Kidney (tissue), 14 donors: ENCODE results near the gene WDR7. TPM values are rescaled to one million over a fixed set of nuclear protein-coding genes. Genes with fewer than 3 reads are reported as not detected.

Experiments
- DNase-seq, 5 donors: peaks; one replicate each; pipeline ENCODE4 v3.0.0-alpha.2; 2013 to 2020
- FAIRE-seq: peaks from 2 replicates; lab custom pipeline; 2012; peaks lifted over from hg19 to GRCh38; lab: Jason Lieb, UNC
- H3K27ac ChIP-seq, 2 donors: one replicate each; pipeline ENCODE4 v1.7.0; 2013; ENCODE audit warnings: low read depth in 2 of 2, low read length in 2 of 2, inconsistent platforms in 1 of 2
- H3K27me3 ChIP-seq: one replicate; pipeline ENCODE4 v1.7.1; 2013; ENCODE audit warnings: low read length, inconsistent platforms; ENCODE audit not compliant: control insufficient read depth, insufficient read depth
- H3K36me3 ChIP-seq, 3 donors: one replicate each; pipeline versions ENCODE4 v1.7.0 to v1.7.1; 2013; ENCODE audit warnings: low read length in 3 of 3, control low read depth in 1 of 3, inconsistent platforms in 1 of 3; ENCODE audit not compliant: insufficient read depth in 3 of 3, control insufficient read depth in 2 of 3
- H3K4me1 ChIP-seq, 3 donors: one replicate each; pipeline versions ENCODE4 v1.7.0 to v1.7.1; 2013; ENCODE audit warnings: low read length in 3 of 3, inconsistent platforms in 1 of 3, low read depth in 1 of 3; ENCODE audit not compliant: control insufficient read depth in 2 of 3, insufficient read depth in 2 of 3
- H3K4me3 ChIP-seq, 3 donors: one replicate each; pipeline versions ENCODE4 v1.7.0 to v1.8.1; 2013; ENCODE audit warnings: low read length in 3 of 3, control low read depth in 1 of 3, inconsistent platforms in 1 of 3
- H3K9ac ChIP-seq, 3 donors: one replicate each; pipeline versions ENCODE4 v1.7.0 to v1.7.1; 2013; ENCODE audit warnings: low read length in 3 of 3, control low read depth in 1 of 3, inconsistent platforms in 1 of 3
- H3K9me3 ChIP-seq, 3 donors: one replicate each; pipeline versions ENCODE4 v1.7.0 to v1.7.1; 2013; ENCODE audit warnings: low read length in 3 of 3, control low read depth in 1 of 3, inconsistent platforms in 1 of 3; ENCODE audit not compliant: control insufficient read depth in 2 of 3, insufficient read depth in 1 of 3
- intact Hi-C: fragments of 100-400 bp; cut with DNase I; formaldehyde crosslinking; loops from one replicate; pipeline ENCODE4 v1.11.1; 2022
- polyA plus RNA-seq: library from polyadenylated mRNA; stranded (reverse); fragments of 350-450 nt; fragmentation: Illumina TruSeq; extraction: RNeasy Lipid Tissue Mini Kit (QIAGEN cat#74804); gene quantifications from one replicate; pipeline ENCODE4 v1.2.3, GENCODE V29; 2014; ENCODE audit warnings: low read depth, low replicate concordance; ENCODE audit not compliant: insufficient read depth
- total RNA-seq: library from RNA; stranded (reverse); fragmentation: NEBNext Ultra II Directional; extraction: Animal tissue kit (Norgen Biotek cat#: 25700); gene quantifications from one replicate; pipeline ENCODE4 v1.2.1, GENCODE V29; 2021
- TF ChIP-seq, protein P1 (sequence below): IDR thresholded peaks from 3 replicates; pipeline ENCODE4 v1.5.1; 2012; ENCODE audit warnings: mild to moderate bottlenecking, moderate library complexity, borderline replicate concordance; ENCODE audit not compliant: insufficient read depth; ENCODE audit errors: extremely low read depth
- donor health status: control.
- donor health status: control.
- donor health status: control.
- donor health status: control.
- donor health status: control.
- donor health status: DM: yes; HTN: yes; CAD: no.
- donor health status: Normal renal cell carcinoma (clear cell type).

Gene WDR7
- total and polyA plus RNA-seq, 2 donors from 2014 or later, result 7.3 to 34.4 TPM

DNA sequence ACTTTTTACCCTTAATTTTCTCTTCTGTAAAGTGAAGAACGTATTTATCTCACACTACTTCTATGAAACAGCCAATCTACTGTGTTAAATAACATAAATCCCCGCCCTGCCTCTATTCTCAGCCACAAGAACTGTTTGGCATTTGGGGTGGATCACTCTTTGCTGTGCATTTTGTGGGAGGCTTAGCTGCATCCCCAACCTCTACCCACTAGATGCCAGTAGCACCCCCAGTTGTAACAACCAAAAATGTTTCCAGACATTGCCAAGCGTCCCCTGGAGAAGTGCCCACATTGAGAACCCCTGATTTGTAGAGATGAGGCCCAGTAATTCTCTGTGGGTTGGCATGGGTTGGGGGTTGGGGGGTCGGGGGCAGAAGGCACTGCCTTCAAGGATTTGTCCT lies 401.0 kb downstream of the WDR7 start:
- Histone ChIP-seq H3K36me3 (no peaks in the 10 kb centered on the region), H3K27ac (no peak overlapping the region), H3K9ac (no peak overlapping the region), H3K4me1 (no peaks in the 10 kb centered on the region), H3K27me3 (no peaks in the 10 kb centered on the region), H3K9me3 (no peaks in the 10 kb centered on the region), H3K4me3 (no peak overlapping the region)
- no peak for FAIRE-seq
- no peak for DNase-seq
- intact Hi-C loops, result no loop called here
- TF ChIP-seq, protein P1, sequence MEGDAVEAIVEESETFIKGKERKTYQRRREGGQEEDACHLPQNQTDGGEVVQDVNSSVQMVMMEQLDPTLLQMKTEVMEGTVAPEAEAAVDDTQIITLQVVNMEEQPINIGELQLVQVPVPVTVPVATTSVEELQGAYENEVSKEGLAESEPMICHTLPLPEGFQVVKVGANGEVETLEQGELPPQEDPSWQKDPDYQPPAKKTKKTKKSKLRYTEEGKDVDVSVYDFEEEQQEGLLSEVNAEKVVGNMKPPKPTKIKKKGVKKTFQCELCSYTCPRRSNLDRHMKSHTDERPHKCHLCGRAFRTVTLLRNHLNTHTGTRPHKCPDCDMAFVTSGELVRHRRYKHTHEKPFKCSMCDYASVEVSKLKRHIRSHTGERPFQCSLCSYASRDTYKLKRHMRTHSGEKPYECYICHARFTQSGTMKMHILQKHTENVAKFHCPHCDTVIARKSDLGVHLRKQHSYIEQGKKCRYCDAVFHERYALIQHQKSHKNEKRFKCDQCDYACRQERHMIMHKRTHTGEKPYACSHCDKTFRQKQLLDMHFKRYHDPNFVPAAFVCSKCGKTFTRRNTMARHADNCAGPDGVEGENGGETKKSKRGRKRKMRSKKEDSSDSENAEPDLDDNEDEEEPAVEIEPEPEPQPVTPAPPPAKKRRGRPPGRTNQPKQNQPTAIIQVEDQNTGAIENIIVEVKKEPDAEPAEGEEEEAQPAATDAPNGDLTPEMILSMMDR, result no peak

DNA sequence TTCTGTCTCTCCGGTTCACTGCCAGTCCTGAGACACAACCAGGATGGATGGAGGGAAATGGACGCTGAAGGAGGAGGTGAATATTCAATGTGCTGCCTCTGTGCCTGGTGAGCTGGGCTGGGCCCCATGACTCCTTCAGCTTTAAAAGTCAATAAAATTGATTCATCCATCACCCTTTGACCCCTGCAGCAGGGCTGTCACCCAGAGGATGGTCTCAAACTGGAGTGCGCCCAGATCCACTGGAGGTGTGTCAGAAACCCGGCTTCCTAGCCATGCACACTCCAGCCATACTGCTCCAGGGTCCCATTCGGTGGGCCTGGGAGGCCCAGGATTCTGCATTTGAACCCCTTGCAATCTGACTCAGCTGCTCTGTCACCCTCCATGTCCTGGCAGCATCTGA lies 401.6 kb downstream of the WDR7 start:
- Histone ChIP-seq H3K36me3 (no peaks in the 10 kb centered on the region), H3K4me3 (no peak overlapping the region), H3K27me3 (no peaks in the 10 kb centered on the region), H3K27ac (no peak overlapping the region), H3K9me3 (no peaks in the 10 kb centered on the region), H3K4me1 (no peaks in the 10 kb centered on the region), H3K9ac (no peak overlapping the region)
- TF ChIP-seq, protein P1, result no peak
- intact Hi-C loops, result no loop called here
- FAIRE-seq, result no peak
- DNase-seq, result no peak

DNA sequence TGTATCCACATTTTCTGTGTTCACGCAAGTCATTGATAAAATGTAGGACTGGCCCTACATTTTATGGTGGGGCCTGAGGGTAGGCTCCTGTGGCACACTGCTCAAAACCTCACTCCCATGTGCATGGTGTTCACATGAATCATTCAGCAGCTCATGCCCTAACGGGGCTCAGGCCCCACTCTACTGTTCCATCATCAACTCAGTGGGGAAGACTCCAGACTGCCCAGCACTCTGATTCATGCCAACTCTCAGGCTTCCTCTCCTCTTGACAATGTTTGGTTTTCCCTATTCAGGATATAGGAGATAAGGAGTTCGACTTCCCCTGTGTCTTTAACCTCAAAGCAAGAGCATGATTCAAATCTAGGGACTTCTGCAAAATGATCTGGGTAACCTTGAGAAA lies 403.7 kb downstream of the WDR7 start:
- H3K4me1 ChIP-seq, result no peaks in the 10 kb centered on the region
- no peaks in the 10 kb centered on the region for H3K27me3 ChIP-seq
- no peaks in the 10 kb centered on the region for H3K9me3 ChIP-seq
- DNase-seq, result no peak
- H3K27ac ChIP-seq, result no peak overlapping the region
- no peak for FAIRE-seq
- TF ChIP-seq, protein P1, result no peak
- no peak overlapping the region for H3K4me3 ChIP-seq
- intact Hi-C loops, result no loop called here
- no peak overlapping the region for H3K9ac ChIP-seq
- H3K36me3 ChIP-seq, result no peaks in the 10 kb centered on the region

DNA sequence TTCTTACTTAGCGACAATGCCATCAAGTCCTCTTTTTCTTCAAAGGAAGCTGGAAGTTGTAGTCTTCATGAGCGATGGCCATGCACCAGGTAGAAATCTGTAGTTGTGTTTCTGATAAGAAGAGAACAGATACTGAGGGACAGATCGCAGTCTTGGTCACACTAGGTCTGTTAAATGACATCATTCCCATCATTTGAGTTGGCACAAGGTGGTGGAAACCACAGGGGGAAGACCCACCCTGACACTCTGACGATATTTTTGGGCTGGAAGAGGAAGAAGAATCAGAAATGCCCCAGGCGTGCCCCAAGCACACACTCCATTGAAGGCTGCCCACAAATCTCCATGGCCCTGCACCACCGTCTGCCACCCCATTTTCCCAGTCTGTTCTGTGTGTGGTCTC lies 406.7 kb downstream of the WDR7 start:
- DNase-seq (no peak), FAIRE-seq (no peak)
- H3K27me3 ChIP-seq, result no peaks in the 10 kb centered on the region
- no peak overlapping the region for H3K9ac ChIP-seq
- TF ChIP-seq, protein P1, result no peak
- no peaks in the 10 kb centered on the region for H3K36me3 ChIP-seq
- intact Hi-C loops, result no loop called here
- no peaks in the 10 kb centered on the region for H3K9me3 ChIP-seq
- H3K4me3 ChIP-seq, result no peak overlapping the region
- no peaks in the 10 kb centered on the region for H3K4me1 ChIP-seq
- no peak overlapping the region for H3K27ac ChIP-seq
